Upper lobe of left lung (tissue), 4 donors: ENCODE results near the gene DCDC2.

Source experiments
- POLR2AphosphoS5 ChIP-seq, 2 donors: sonication (generic); formaldehyde crosslinking; IDR thresholded peaks; one replicate each; pipeline ENCODE4 v1.5.1; 2017; ENCODE audit warnings: antibody characterized with exemption in 2 of 2
- TF ChIP-seq, protein P1 (sequence below), 6 experiments: fragments of 450-650 bp in 4 of 6; fragments of 200-600 bp in 2 of 6; sonication (generic) in 2 of 6; IDR thresholded peaks; one replicate each; pipeline ENCODE4 v1.5.1; 2016 to 2019; ENCODE audit warnings: antibody characterized with exemption in 6 of 6

DNA sequence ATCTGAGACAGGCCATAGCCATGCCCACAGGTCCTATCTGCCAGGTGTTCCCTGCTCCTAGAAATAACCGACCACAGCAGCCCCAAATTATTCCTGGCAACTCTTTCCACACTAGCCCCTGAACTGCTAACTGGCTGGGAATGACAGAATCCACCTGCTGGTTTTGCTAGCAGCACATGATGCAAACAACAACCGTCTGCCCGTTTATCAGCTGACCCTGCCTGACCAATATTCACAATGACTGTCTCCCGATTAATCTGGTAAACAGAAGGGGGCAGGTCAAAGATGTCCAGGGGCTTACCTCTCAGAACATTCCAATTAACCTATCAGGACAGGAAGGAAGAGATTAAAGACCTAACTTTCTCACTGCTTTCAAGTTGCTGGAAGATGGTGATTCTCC, 130.3 kb downstream of the DCDC2 start:
- TF ChIP-seq, protein P1, sequence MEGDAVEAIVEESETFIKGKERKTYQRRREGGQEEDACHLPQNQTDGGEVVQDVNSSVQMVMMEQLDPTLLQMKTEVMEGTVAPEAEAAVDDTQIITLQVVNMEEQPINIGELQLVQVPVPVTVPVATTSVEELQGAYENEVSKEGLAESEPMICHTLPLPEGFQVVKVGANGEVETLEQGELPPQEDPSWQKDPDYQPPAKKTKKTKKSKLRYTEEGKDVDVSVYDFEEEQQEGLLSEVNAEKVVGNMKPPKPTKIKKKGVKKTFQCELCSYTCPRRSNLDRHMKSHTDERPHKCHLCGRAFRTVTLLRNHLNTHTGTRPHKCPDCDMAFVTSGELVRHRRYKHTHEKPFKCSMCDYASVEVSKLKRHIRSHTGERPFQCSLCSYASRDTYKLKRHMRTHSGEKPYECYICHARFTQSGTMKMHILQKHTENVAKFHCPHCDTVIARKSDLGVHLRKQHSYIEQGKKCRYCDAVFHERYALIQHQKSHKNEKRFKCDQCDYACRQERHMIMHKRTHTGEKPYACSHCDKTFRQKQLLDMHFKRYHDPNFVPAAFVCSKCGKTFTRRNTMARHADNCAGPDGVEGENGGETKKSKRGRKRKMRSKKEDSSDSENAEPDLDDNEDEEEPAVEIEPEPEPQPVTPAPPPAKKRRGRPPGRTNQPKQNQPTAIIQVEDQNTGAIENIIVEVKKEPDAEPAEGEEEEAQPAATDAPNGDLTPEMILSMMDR (IDR thresholded peaks at IDR 0.05) = no peak
- peak in 1 of 2 donors; percentile 21 for TF ChIP-seq POLR2AphosphoS5 (IDR thresholded peaks at IDR 0.05)
